ENCODE data around the gene RHOU.

The RHOU gene

GRCh38 chr1:228753287-228753686 is 18.0 kb downstream of the RHOU start:
- TF ChIP-seq CTCF (IDR thresholded peaks at IDR 0.05), result no peak

GRCh38 chr1:228753786-228754360 is 18.6 kb downstream of the RHOU start:
- no peak for TF ChIP-seq CTCF (IDR thresholded peaks at IDR 0.05)

GRCh38 chr1:228754646-228755268 is 19.5 kb downstream of the RHOU start:
- no peak for TF ChIP-seq CTCF (IDR thresholded peaks at IDR 0.05)

GRCh38 chr1:228755800-228756199 is 20.5 kb downstream of the RHOU start:
- no peak for TF ChIP-seq CTCF (IDR thresholded peaks at IDR 0.05)

- no peak for TF ChIP-seq CTCF (IDR thresholded peaks at IDR 0.05)
These were observed 21.2 kb downstream of the RHOU start for GRCh38 chr1:228756457-228756856.

GRCh38 chr1:228758447-228758846 is 23.2 kb downstream of the RHOU start:
- TF ChIP-seq CTCF (IDR thresholded peaks at IDR 0.05), result no peak

- no peak for TF ChIP-seq CTCF (IDR thresholded peaks at IDR 0.05)
These were observed 25.7 kb downstream of the RHOU start for GRCh38 chr1:228760979-228761378.

- no peak for TF ChIP-seq CTCF (IDR thresholded peaks at IDR 0.05)
These were observed 28.3 kb downstream of the RHOU start for GRCh38 chr1:228763561-228763960.
